Right atrium auricular region (tissue), 2 donors: ENCODE data around the gene BACH2. TPM values are rescaled to one million over a fixed set of nuclear protein-coding genes. Genes with fewer than 3 reads are reported as not detected.

ENCODE experiments used
- DNase-seq: peaks from one replicate; pipeline ENCODE4 v3.0.0-alpha.2; 2019; ENCODE audit warnings: low spot score
- H3K27ac ChIP-seq, 2 donors: fragments of 200-600 bp; sonication (generic); 1 replicate in 1 of 2; 2 replicates in 1 of 2; pipeline ENCODE4 v1.5.1; 2016 to 2019
- H3K27me3 ChIP-seq, 2 donors: fragments of 200-600 bp; sonication (generic); one replicate each; pipeline versions ENCODE4 v1.5.1 to v1.6.0; 2017 to 2019
- H3K36me3 ChIP-seq: fragments of 200-600 bp; sonication (generic); one replicate; pipeline ENCODE4 v1.5.1; 2016
- H3K4me1 ChIP-seq, 2 donors: fragments of 200-600 bp; sonication (generic); one replicate each; pipeline versions ENCODE4 v1.5.1 to v1.6.0; 2017 to 2019
- H3K4me3 ChIP-seq, 2 donors: fragments of 200-600 bp; sonication (generic); 1 replicate in 1 of 2; 2 replicates in 1 of 2; pipeline ENCODE4 v1.5.1; 2017 to 2019; ENCODE audit warnings: mild to moderate bottlenecking in 1 of 2, moderate library complexity in 1 of 2
- H3K9me3 ChIP-seq, 2 donors: fragments of 200-600 bp; sonication (generic); one replicate each; pipeline ENCODE4 v1.5.1; 2019
- CTCF ChIP-seq, 2 donors: fragments of 200-600 bp; sonication (generic); IDR thresholded peaks; one replicate each; pipeline ENCODE4 v1.5.1; 2019; ENCODE audit warnings: antibody characterized with exemption in 2 of 2
- total RNA-seq, 2 donors: library from RNA; depleted of rRNA; stranded (reverse); fragments of >200 nt; gene quantifications; one replicate each; pipeline ENCODE4 v1.1.0, GENCODE V29; 2016

The BACH2 gene
- total RNA-seq, 2 donors from 2014 or later = 0.82 to 2.2 TPM

- Histone ChIP-seq H3K4me1 (no peaks in the 10 kb centered on the region), H3K36me3 (no peaks in the 10 kb centered on the region), H3K9me3 (no peaks in the 10 kb centered on the region), H3K27me3 (no peaks in the 10 kb centered on the region), H3K4me3 (no peak overlapping the region), H3K27ac (no peak overlapping the region)
- TF ChIP-seq CTCF (IDR thresholded peaks at IDR 0.05) = no peak
- no peak for DNase-seq
These were observed 55.3 kb downstream of the BACH2 start for GRCh38 chr6:90241229-90241880.

DNA sequence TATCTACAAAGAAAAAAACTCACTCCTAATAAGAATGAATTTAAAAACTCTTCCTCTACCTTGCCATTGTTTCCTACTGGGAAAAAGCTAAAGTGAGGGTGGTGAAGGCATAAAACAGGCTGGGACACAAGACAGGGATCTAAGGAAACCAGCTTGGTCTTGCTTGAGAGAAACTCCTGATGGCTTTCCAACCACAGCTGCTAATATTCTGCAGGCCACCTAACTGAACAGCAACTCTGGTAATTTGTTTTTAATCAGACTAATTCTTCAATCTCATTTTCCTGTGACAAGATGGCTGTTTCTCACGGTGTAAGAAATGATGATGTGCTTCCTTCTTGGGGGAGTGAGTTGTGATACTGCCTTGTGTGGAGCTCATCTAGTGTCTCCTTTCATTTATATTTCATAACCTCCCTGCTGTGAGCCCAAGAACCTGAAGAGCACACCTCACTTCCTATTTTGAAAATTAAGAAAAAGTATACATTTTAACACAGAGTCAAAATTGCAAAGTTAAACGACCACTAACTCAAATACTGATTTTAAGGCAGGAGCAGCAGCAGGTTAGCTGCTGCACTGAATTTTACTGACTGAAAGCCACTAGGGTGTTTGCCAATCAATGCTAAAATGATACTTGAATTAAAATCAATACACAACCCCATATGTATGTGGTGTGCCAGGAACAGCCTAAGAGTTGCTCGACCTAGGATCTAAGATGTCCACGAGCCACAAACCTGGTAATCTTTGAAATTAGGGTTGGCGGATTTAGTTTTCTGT is 58.0 kb downstream of the BACH2 start:
- no peaks in the 10 kb centered on the region for H3K4me1 ChIP-seq
- H3K27ac ChIP-seq = no peak overlapping the region
- H3K27me3 ChIP-seq = no peaks in the 10 kb centered on the region
- DNase-seq = no peak
- no peaks in the 10 kb centered on the region for H3K36me3 ChIP-seq
- no peak for TF ChIP-seq CTCF (IDR thresholded peaks at IDR 0.05)
- H3K4me3 ChIP-seq = no peak overlapping the region
- no peaks in the 10 kb centered on the region for H3K9me3 ChIP-seq

GRCh38 chr6:90237350-90237990 is 59.2 kb downstream of the BACH2 start:
- H3K4me3 ChIP-seq = no peak overlapping the region
- no peaks in the 10 kb centered on the region for H3K4me1 ChIP-seq
- H3K36me3 ChIP-seq = no peaks in the 10 kb centered on the region
- no peak for DNase-seq
- TF ChIP-seq CTCF (IDR thresholded peaks at IDR 0.05) = no peak
- no peaks in the 10 kb centered on the region for H3K27me3 ChIP-seq
- no peak overlapping the region for H3K27ac ChIP-seq
- no peaks in the 10 kb centered on the region for H3K9me3 ChIP-seq

GRCh38 chr6:90233994-90234393 is 62.6 kb downstream of the BACH2 start:
- no peak for DNase-seq
- Histone ChIP-seq H3K36me3 (no peaks in the 10 kb centered on the region), H3K9me3 (no peaks in the 10 kb centered on the region), H3K27ac (no peak overlapping the region), H3K4me1 (peaks cover 0 to 21% of the 10 kb centered on the region in 2 donors), H3K27me3 (no peaks in the 10 kb centered on the region), H3K4me3 (no peak overlapping the region)
- no peak for TF ChIP-seq CTCF (IDR thresholded peaks at IDR 0.05)

DNA sequence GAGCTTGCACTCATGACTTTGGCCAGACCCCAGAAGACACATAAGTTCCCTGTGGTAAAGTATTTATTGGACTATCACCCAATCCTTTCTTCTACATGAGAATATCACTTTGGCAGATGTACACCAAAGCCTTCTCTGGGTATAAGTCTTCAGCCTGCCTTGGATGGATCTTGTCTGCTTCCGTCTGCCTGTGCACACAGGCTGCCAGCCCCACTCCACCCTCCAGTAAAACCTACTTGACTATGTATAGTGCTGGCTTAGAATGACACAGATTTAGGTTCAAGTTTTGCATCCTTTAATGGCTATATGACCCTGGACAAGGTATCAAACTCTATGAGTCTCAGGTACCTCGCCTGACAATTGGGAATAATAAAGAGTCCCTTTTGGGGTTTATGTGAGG is 63.4 kb downstream of the BACH2 start:
- Histone ChIP-seq H3K27me3 (no peaks in the 10 kb centered on the region), H3K9me3 (no peaks in the 10 kb centered on the region), H3K4me1 (peaks cover 0 to 21% of the 10 kb centered on the region in 2 donors), H3K27ac (no peak overlapping the region), H3K4me3 (no peak overlapping the region), H3K36me3 (no peaks in the 10 kb centered on the region)
- no peak for DNase-seq
- TF ChIP-seq CTCF (IDR thresholded peaks at IDR 0.05) = no peak
